GM18517 (cell line): ENCODE measurements around the gene PID1.
"Not testable (repeated sequence)": the region's sequence is repeated elsewhere in the genome, so short reads cannot be mapped to it uniquely, and the experiment has no call there.

ENCODE experiments used
- ATAC-seq: cut with Tn5 transposase; IDR thresholded peaks from one replicate; pipeline ENCODE4 v1.9.1; 2021; ENCODE audit warnings: mild to moderate bottlenecking, moderate library complexity; ENCODE audit not compliant: unreplicated experiment

Gene PID1

DNA sequence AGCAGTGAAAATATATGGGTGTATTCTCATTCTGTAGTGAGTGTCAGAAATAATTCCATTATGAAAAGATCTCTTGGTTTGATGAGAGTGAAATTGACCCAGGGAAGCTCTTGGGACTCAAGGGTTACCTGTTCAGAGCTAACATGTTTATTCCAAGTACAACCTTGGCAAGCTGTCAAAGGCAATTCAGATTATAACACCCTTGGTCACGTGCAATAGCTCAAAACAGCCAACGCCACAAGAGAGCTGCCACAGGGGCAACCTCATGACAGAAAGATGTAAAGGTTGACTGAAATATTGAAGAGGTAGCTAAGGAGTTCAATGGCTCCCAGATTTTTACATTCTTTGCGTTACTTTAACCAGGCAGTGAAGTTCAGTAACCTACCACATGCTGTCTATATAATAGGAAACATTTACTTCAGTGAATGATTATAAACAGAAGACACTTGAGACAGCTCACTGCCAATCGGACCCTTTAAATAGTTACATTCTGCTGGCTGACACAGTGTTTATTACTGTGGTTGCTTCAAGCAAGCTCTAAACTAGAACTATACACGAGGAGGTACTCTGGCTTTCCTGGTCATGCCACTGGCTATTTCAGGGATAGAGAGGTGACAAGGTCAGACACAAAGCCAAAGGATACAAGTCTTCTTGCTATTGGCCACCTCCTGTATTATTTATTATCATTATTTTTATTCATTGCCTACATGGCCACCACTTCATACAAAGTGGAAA lies 187.3 kb downstream of the PID1 start:
- no peak for ATAC-seq

DNA sequence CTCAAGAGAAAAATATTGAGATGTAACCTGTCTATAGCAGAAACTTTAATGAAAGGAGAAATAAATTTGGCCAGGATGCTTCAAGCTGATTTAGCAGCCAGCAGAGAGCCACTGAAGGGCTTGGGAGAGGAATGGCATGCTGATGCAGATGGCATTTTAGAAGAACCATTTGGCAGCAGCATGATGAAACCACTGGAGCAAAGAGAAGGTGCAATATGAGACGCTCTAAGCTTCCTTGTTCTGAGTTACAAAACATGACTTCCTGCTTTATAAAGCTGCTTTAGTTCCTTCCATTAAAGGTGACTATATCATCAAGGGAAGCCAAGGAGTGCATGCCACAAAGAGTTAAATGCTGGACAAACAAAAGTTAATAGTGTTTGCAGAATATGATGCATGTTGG lies 189.7 kb downstream of the PID1 start:
- ATAC-seq = no peak

DNA sequence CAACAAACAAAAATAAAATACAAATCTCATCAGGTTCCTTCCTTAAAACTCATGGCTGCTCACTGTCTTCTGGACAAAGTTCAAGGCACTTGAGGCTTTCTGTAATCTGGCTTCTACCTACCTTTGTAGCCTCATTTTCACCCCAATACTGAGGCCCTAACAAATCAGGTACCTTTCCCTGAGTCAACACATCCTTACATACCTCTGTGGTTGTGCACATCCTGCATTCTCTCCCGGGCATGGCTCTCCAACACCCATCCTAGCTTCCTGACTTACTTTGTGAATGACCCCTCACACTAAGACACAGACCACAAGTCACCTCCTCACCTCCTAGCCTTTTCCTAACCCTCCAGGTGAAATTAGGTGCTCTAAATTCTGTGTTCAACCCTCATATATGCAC lies 190.9 kb downstream of the PID1 start:
- ATAC-seq = no peak

DNA sequence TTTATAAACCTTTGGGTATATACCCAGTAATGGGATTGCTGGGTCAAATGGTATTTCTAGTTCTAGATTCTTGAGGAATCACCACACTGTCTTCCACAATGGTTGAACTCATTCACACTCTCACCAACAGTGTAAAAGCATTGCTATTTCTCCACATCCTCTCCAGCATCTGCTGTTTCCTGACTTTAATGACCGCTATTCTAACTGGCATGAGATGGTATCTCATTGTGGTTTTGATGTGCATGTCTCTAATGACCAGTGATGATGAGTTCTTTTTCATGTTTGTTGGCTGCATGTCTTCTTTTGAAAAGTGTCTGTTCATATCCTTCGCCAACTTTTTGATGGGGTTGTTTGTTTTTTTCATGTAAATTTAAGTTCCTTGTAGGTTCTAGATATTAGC lies 194.2 kb downstream of the PID1 start:
- not testable (repeated sequence) for ATAC-seq

DNA sequence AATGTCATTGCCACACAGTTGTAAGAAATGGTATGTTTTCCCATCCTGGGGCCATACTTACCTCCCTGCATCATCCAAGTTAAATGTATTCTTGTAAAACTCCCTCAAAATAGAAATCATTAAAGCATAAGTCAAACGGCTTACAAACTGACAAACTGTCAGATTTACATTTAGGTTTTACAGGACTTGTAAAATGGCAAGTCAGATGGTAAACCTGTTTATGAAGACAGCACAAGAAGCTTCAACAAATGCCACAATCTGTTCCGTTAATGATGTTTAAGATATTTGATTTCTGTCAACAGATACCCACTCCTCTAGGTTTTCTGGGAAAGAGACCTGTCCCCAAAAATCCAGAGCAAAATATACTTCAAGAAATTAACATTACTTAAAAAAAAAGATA lies 197.2 kb downstream of the PID1 start:
- no peak for ATAC-seq

DNA sequence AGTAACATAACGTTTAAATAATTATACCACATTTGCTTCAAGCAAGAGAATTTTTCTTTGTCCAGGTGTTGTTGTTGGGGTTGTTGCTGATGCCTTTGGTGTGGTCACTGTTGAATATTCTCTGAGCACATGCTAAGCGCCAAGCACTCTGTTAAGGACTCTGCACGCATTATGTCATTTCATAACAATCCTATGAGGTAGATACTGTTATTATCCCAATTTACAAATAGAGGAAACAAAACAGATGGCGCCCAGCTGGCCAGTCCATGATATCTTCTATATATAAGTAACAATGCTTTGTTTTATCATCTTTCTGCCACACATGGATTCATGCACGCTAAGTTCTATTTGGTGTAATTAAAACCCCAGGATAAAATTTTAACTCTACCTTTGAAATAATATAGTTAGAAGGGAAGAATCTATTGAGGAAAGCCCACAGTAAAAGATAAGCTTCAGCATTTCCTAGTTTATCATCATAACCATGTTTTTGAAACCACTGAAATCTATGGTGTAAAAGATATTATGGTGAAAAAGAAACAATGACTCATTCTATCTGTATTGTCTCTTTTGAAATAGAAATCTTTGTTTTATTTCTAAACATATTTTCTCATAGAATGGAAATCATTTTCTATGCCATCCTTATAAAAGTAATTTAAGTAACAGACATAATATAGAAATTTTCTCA lies 199.7 kb downstream of the PID1 start:
- ATAC-seq = no peak

DNA sequence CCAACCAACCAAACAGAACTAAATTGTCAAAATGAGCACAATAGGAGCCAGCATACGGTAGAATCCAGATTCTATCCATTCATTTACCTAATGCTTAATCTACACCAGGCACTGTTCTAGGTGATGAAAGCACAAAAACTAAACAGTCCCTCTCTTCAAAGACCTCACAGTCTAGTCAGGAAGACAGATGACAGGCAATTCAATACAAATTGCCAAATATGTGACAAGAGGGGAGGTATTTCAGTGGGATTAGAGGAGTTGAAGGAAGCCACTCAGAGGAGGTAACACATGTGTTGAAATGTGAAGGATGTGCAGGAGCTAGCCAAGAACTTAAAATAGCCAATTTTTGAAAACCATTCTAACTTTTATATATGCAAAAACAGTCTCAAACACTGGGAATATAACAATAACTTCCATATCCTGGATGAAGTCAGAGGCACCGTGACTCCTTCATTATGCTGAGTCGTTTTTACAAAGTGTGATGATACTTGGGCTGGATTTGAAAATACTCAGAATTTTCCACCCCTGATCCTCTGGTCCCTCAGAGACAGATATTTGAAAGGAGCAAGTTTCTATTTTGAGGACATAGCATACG lies 204.9 kb downstream of the PID1 start:
- ATAC-seq = no peak

DNA sequence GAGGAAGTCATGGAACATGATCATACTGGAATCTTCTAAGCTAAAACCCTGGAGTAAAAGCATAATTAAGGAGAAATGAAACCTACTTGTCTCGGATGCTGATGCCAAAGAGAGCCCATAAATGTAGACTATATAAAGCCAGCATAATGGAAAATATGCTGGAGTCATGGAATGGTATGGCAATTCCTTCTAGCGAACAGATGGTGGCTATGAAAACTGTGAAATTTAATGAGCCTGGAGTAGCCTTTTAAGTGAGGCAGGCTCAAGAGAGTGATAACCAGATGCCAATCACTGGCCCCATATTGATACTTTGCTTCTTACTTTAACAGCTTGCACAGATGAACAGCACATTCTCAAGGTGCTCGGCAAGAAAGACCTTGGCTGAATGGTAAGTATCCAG lies 206.3 kb downstream of the PID1 start:
- no peak for ATAC-seq

DNA sequence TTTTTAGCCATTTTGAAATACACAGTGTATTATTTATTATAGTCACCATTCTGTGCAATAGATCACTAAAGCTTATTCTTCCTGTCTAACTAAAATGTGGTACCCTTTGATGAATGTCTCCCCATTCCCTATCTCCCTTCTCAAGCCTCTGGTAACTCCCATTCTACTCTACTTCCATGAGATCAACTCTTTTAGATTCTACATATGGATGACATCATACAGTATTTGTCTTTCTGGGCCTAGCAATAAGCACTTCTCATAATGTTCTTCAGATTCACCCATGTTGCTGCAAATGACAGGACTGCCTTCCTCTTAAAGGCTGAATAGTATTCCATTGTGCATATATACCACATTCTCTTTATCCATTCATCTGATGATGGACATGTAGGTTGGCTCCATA lies 210.9 kb downstream of the PID1 start:
- no peak for ATAC-seq

DNA sequence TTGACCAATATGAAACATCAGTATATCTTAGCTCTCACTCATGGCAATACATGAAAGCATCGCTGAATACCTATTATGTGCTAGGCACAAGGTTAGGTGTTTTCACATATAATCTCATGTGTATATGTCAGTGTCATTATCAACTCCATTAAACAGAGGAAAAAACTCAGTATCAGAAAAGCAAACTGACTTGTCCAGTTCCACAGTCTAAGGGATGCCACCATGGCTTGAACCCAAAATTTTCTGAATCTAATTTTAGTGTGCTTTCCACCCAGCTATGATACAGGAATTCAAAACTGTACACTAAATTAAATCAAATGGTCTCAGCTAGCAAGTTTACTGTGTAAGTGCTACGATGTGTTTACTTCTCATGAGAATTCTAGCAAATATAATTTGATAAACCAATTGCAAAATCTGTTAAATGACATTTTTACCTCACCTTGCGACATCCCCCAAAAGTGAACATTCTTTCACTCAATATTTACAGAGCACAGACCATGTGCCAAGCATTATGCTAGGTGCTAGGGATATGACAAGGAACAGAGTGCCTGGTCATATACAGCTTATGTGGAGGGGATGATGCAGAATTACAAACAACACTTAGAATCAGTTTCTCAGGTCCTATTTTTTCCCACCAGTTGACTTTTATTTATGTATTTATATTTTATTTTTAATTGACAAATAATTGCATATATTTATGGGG lies 211.6 kb downstream of the PID1 start:
- no peak for ATAC-seq

DNA sequence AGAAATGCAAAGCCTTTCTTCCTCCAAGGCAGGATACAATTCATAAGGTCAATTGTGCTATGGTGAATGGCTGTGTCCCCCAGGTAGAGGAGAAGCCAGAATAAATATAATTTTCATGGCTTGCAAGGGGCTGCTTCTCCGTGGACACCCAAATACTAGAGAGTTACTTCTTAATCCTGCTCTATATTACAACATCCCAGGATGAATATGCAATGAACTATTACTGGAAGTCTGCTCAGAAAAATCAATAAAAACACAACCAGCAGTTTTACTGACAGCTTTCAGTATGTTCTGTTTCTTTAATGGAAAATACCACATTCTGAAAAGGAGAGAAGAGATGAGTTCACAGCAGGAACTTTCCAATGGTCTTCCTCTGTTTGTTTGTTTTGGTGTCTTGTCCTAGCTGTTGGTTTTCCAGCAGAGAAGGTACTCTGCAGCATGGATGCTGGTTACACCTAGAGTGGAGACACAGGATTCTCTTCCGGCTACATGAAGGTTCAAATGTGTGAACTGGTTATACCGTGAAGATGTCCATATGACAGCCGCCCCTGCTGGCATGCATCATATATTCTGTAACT lies 213.0 kb downstream of the PID1 start:
- ATAC-seq = no peak

DNA sequence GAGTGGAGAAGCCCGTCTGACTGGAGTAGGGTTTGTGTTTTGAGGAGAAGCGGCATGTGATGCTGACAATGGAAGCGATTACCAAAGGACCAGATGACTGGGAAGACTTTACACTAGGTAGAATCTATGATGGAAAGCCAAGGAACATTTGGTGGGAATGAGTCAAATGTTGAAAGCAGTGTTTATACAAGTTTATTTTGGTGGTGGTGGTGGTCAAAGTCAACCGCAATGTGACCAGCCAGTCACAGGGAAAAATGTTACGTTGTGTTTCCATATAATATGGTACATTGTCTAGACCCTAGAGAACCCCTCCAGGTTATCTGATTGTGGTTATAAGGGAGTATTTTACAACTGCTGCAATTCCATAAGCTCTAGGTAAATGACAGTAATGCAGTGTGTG lies 216.8 kb downstream of the PID1 start:
- ATAC-seq = no peak

DNA sequence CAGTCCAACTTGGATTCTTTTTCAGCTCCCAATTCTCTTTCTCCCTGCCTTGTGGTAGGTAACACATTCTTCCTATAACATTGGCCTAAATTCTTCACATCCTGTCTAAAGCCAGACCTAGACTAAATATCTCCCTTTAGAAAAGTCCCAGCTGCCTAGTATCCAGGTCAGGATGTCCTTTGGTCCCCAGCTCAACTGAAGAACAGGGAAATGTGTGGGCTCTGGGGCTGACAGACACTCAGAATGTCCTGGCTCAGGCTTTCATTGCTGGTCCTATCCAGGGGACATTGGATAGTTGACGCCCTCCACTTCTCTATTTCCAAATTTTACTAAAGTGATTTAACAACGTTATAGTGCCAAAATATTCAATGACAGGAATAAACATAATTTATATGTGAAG lies 219.3 kb downstream of the PID1 start:
- no peak for ATAC-seq

DNA sequence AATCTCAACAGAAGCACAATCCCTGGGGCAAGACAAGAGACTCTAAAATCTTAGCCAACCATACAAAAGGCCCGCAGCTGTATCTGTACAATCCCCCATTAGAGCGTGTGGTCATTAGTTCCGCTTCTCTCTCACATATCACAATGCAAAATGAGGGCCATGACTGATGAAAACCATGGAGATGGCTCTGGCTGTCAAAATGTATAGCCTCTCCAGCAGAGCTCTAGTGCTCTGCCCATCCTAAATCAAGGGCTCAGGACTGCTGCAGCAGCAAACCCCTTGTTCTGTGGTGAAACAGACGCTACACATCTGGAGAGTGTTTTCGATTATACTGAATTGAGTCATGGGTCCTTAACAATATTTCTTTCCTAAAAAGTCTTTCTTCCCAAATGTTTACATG lies 221.0 kb downstream of the PID1 start:
- ATAC-seq = no peak

DNA sequence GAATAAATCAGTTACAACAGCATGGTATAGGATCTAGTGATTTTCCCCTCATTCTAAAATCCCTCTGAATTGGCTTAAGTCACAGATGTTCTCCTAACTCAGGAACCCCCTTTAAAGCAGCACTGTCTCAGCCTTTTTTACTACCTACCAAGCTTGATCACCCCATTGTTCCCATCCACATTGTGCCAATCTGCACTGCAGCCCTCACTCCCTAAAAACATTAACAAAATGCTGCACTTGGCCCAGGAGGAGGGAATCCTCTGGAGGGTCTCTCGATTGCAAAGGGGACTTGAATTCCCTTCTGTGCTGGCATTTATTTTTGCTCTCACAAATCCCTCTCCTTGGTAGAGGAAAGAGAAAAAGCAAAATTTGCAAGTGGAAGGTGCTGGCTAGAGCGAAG lies 223.0 kb downstream of the PID1 start:
- no peak for ATAC-seq

DNA sequence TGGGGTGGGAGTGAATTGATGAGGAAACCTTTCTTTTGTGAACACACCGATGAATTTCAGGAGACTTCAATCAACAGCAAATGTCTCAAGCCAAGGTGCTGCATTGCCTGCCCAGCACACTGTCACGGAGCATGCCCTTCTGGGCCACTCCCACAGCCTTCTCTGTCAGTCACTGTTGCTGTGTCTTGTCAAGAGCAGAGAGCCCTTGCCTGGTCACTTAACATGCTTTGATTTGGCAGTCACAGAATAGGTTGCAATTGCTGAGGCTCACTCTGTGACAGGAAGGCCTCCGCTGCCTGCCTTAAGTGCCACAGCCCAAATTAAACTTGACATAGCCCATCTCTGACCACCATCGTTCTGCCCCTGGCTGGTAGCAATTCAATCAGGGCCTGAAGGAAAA lies 225.4 kb downstream of the PID1 start:
- no peak for ATAC-seq

DNA sequence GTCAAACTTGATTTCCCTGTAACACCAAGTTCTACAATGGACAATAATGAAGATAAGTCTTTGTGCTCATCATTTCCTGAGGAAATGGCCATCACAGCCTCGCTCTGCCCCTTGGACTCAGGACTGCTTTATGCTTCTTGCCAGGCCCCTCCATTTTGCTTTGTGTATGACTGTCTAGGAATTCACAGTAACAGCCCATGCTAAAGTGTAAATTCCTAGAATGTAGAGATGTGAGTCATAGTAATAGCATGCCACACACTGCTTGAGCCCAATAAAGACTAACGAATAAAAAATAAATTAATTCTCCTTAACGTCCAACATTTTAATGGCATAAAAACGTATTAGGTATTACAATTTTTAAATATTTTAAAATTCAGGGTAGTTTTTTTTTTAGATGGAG lies 226.5 kb downstream of the PID1 start:
- no peak for ATAC-seq

DNA sequence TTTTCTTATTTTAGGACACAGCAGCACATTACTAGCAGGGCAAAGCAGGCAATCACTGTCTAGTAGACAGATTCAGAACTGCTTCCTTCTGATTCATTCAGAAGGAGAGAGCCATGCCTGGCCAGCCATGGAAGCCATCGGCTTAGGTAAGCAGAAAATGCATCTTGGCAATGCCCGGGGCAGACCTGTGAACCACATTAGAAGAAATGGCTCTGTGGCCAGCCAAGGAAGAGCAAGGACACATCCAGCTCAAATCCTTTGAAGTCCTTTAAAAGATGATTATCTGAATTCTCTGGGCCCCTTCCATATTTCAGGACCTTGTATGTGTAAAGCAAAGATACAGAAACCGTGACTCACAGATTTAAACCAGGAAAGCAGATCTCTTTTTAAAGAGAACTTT lies 227.4 kb downstream of the PID1 start:
- no peak for ATAC-seq

DNA sequence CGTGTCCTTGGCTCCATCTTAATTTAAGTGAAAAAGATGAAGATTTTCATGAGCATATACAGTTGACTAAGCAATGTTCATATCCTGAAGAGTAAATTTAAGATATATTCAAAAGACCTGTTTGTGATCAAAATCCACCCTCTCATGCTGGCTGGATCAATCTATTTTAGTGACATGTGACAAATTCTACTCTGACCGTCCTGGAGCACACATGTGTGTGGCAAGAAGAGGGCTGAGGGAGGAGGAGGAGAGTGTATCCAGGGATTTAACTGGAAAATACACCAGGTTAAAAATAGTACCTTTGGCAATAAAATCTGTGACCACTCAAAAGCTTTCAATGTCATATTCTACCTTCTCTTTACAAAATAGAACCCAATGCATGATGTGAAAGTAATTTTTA lies 228.7 kb downstream of the PID1 start:
- ATAC-seq = no peak

DNA sequence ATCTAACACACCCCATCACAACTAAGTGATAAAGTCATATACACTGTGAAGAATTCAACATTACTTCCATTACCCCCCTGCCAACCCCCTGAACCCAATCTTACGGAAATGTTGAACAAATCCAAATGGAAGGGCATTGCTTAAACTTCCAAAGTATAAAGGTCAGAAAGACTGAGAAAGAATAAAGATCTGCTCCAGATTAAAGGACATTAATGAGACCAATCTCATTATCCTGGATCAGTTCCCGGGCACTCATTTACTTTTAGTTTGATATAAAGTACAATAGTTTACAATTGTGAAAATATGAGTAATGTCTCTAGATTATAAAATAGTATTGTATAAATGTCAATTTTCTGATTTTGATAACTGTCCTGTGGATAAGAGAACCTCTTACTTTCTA lies 229.4 kb downstream of the PID1 start:
- no peak for ATAC-seq

DNA sequence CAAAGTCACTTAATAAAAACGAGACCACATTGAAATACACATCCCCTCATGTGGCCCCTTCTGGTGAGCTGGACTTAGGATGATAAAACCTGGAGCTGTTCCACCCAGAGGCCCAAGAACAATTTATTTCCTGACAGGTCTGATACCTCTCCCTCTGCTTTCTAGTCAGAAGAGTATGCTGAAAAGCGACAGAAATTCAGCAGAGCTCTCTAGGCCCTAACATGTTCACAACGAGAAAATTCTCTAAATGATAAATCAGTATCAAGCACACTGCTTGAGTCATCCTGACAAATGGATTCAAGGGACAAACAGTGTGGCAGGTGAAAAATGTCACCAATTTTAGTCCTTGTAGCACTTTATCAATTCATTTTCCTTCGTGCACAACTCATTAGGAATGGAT lies 233.5 kb downstream of the PID1 start:
- no peak for ATAC-seq

DNA sequence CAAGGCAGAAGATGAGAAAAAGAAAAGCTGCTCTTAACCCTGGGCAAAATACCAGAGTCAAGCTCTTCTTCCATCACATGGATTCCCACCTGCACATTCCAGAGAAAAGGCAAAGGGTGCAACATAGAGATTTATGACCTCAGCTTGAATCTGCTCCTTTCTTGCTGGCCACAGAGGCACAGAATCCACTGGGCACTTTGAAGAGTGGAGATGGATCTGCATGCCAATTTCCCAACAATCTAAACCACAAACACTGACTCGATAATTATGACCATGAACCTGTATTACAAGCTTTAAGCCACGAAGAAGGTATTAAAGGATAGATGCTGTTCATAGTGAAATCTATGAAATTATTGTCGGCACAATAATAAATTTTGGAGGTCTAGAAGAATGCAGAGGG lies 237.3 kb downstream of the PID1 start:
- ATAC-seq = no peak
